Peyer's patch (tissue), 4 donors: ENCODE data around the gene MAN1A2.

ENCODE experiments used
- POLR2A ChIP-seq, 2 donors: fragments of 450-650 bp; IDR thresholded peaks; one replicate each; pipeline ENCODE4 v1.5.1; 2017; ENCODE audit warnings: antibody characterized with exemption in 2 of 2, mild to moderate bottlenecking in 2 of 2, moderate library complexity in 2 of 2
- TF ChIP-seq, protein P1 (sequence below), 6 experiments: fragments of 450-650 bp in 4 of 6; fragments of 200-600 bp in 2 of 6; sonication (generic) in 1 of 6; IDR thresholded peaks; one replicate each; pipeline ENCODE4 v1.5.1; 2017 to 2019; ENCODE audit warnings: antibody characterized with exemption in 6 of 6, mild to moderate bottlenecking in 3 of 6, moderate library complexity in 1 of 6

DNA sequence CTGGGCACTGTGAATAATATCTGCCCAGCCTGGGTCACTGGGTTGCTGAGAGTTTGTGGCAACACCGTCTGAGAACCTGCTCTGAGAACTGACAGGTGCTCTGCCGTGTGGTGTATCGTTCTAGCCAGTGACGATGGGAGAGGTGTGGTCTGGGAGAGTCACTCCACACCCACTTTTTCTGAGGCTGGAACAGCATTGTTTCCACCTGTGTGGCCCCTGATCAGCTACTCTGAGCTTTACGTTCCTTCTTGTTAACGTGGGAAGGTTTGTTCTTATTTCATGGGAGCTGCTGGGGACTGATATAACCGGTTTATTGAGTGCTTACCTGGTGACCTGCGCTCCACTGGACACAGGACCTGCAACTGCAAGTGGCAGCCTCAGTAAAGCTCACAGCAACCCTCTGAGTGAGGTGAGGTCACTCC, 203.8 kb downstream of the MAN1A2 start:
- TF ChIP-seq, protein P1, sequence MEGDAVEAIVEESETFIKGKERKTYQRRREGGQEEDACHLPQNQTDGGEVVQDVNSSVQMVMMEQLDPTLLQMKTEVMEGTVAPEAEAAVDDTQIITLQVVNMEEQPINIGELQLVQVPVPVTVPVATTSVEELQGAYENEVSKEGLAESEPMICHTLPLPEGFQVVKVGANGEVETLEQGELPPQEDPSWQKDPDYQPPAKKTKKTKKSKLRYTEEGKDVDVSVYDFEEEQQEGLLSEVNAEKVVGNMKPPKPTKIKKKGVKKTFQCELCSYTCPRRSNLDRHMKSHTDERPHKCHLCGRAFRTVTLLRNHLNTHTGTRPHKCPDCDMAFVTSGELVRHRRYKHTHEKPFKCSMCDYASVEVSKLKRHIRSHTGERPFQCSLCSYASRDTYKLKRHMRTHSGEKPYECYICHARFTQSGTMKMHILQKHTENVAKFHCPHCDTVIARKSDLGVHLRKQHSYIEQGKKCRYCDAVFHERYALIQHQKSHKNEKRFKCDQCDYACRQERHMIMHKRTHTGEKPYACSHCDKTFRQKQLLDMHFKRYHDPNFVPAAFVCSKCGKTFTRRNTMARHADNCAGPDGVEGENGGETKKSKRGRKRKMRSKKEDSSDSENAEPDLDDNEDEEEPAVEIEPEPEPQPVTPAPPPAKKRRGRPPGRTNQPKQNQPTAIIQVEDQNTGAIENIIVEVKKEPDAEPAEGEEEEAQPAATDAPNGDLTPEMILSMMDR (IDR thresholded peaks at IDR 0.05) = no peak
- TF ChIP-seq POLR2A (IDR thresholded peaks at IDR 0.05) = no peak
